Naive B cell (primary cell): Measurements from ENCODE around the gene MRPS5. TPM values are rescaled to one million over a fixed set of nuclear protein-coding genes. Genes with fewer than 3 reads are reported as not detected.

Source experiments
- ATAC-seq, 2 donors: fragments of 150-1000 bp; cut with Tn5 transposase; 2 replicates each; pipeline ENCODE4 v1.10.0; 2021; ENCODE audit warnings: low read depth in 2 of 2, mild to moderate bottlenecking in 2 of 2, moderate library complexity in 2 of 2
- DNase-seq: peaks from one replicate; pipeline ENCODE4 v3.0.0; 2022
- H3K27ac Mint-ChIP-seq, 6 donors: one replicate each; pipeline ENCODE4 v1.8.0; 2020 to 2022; ENCODE audit warnings: mild to moderate bottlenecking in 6 of 6, mixed read lengths in 6 of 6, moderate library complexity in 5 of 6, inconsistent platforms in 2 of 6
- H3K27me3 Mint-ChIP-seq, 3 donors: one replicate each; pipeline ENCODE4 v1.8.0; 2021 to 2022; ENCODE audit warnings: mixed read lengths in 3 of 3, mild to moderate bottlenecking in 1 of 3
- H3K36me3 Mint-ChIP-seq, 2 donors: one replicate each; pipeline ENCODE4 v1.8.0; 2020 to 2022; ENCODE audit warnings: mixed read lengths in 2 of 2, inconsistent platforms in 1 of 2, mild to moderate bottlenecking in 1 of 2
- H3K4me1 Mint-ChIP-seq, 3 donors: one replicate each; pipeline ENCODE4 v1.8.0; 2020 to 2022; ENCODE audit warnings: mixed read lengths in 3 of 3, inconsistent platforms in 1 of 3, mild to moderate bottlenecking in 1 of 3, moderate library complexity in 1 of 3
- H3K4me3 Mint-ChIP-seq, 8 donors: one replicate each; pipeline ENCODE4 v1.8.0; 2020 to 2022; ENCODE audit warnings: mild to moderate bottlenecking in 8 of 8, mixed read lengths in 8 of 8, moderate library complexity in 8 of 8, inconsistent platforms in 2 of 8
- H3K9me3 Mint-ChIP-seq, 7 donors: one replicate each; pipeline ENCODE4 v1.8.0; 2020 to 2022; ENCODE audit warnings: mixed read lengths in 7 of 7, mild to moderate bottlenecking in 5 of 7, inconsistent platforms in 2 of 7, moderate library complexity in 1 of 7
- polyA plus RNA-seq, 6 donors: library from polyadenylated mRNA; unstranded; fragments of 300-500 nt; fragmentation: Illumina TruSeq; gene quantifications; one replicate each; pipeline ENCODE4 v1.2.3, GENCODE V29; 2021; ENCODE audit warnings: low read depth in 6 of 6

Gene MRPS5
- polyA plus RNA-seq = 10 to 100 TPM; 28.5 to 48.2 (median 35.3) TPM

GRCh38 chr2:95121407-95122196 lies at the start of gene MRPS5:
MRPS5 (minus strand) TSS chr2:95121808; CDS start chr2:95121791, 17 bp downstream.
- Mint-ChIP-seq H3K27ac (peak within 1 kb of the TSS; percentile 72 to 96 (median 90)), H3K9me3 (no peaks in the 10 kb centered on the region), H3K4me3 (peak within 1 kb of the TSS; percentile 92 to 98 (median 94)), H3K4me1 (peaks cover 36 to 42% (median 40%) of the 10 kb centered on the region in 3 donors), H3K27me3 (peaks cover 0 to 3% (median 0%) of the 10 kb centered on the region in 3 donors), H3K36me3 (peaks cover 0 to 4% of the 10 kb centered on the region in 2 donors)
- DNase-seq (peak; percentile 85), ATAC-seq (peak; percentile 89 to 92)

GRCh38 chr2:95166065-95166763 lies 44.6 kb upstream of the MRPS5 start:
- no peak for DNase-seq
- H3K27me3 Mint-ChIP-seq = no peaks in the 10 kb centered on the region
- ATAC-seq = peak in 1 of 2 donors; percentile 1
- peaks cover 19 to 37% (median 25%) of the 10 kb centered on the region in 3 donors for H3K4me1 Mint-ChIP-seq
- no peaks in the 10 kb centered on the region for H3K9me3 Mint-ChIP-seq
- peak overlapping the region; percentile 99 to 100 (median 100) for H3K4me3 Mint-ChIP-seq
- H3K27ac Mint-ChIP-seq = peak overlapping the region; percentile 97 to 99 (median 98)
- no peaks in the 10 kb centered on the region for H3K36me3 Mint-ChIP-seq

GRCh38 chr2:95165371-95166064 lies 43.9 kb upstream of the MRPS5 start, which contains the start of gene ZNF2:
ZNF2 (plus strand) TSS chr2:95165809; CDS start chr2:95176227, 10,418 bp downstream.
- H3K27me3 Mint-ChIP-seq = no peaks in the 10 kb centered on the region
- peak; percentile 94 to 95 for ATAC-seq
- H3K4me1 Mint-ChIP-seq = peaks cover 19 to 37% (median 25%) of the 10 kb centered on the region in 3 donors
- no peaks in the 10 kb centered on the region for H3K36me3 Mint-ChIP-seq
- peak within 1 kb of the TSS; percentile 99 to 100 (median 100) for H3K4me3 Mint-ChIP-seq
- peak; percentile 95 for DNase-seq
- no peaks in the 10 kb centered on the region for H3K9me3 Mint-ChIP-seq
- H3K27ac Mint-ChIP-seq = peak within 1 kb of the TSS; percentile 97 to 99 (median 98)

GRCh38 chr2:95165030-95165370 lies 43.4 kb upstream of the MRPS5 start:
- DNase-seq = no peak
- Mint-ChIP-seq H3K27me3 (no peaks in the 10 kb centered on the region), H3K27ac (peak overlapping the region; percentile 97 to 99 (median 98)), H3K4me3 (peak overlapping the region; percentile 99 to 100 (median 100)), H3K4me1 (peaks cover 19 to 42% (median 28%) of the 10 kb centered on the region in 3 donors), H3K9me3 (no peaks in the 10 kb centered on the region), H3K36me3 (no peaks in the 10 kb centered on the region)
- peak; percentile 9 to 13 for ATAC-seq

GRCh38 chr2:95159690-95160449 lies 38.3 kb upstream of the MRPS5 start, which contains the start of gene ZNF514:
ZNF514 (minus strand) TSS chr2:95159848; CDS start chr2:95153253, 6,595 bp downstream.
- H3K36me3 Mint-ChIP-seq = peaks cover 5 to 19% of the 10 kb centered on the region in 2 donors

GRCh38 chr2:95158891-95159619 lies 37.4 kb upstream of the MRPS5 start:
- H3K27me3 Mint-ChIP-seq = no peaks in the 10 kb centered on the region
- H3K27ac Mint-ChIP-seq = peak overlapping the region in 1 of 6 donors; percentile 57
- ATAC-seq = peak; percentile 55 to 68

More at GRCh38 chr2:95159690-95160449, 38.3 kb upstream of the MRPS5 start, which contains the start of gene ZNF514:
- Mint-ChIP-seq H3K4me1 (peaks cover 12 to 27% (median 20%) of the 10 kb centered on the region in 3 donors), H3K4me3 (peak within 1 kb of the TSS; percentile 80 to 94 (median 92)), H3K9me3 (peaks cover 0 to 6% (median 0%) of the 10 kb centered on the region in 7 donors), H3K27me3 (no peaks in the 10 kb centered on the region), H3K27ac (peak within 1 kb of the TSS; percentile 47 to 95 (median 85))
- peak; percentile 80 for DNase-seq
- peak; percentile 90 to 91 for ATAC-seq

GRCh38 chr2:95158441-95158840 lies 36.8 kb upstream of the MRPS5 start:
- peaks cover 0 to 14% (median 8%) of the 10 kb centered on the region in 7 donors for H3K9me3 Mint-ChIP-seq
- H3K4me1 Mint-ChIP-seq = peaks cover 7 to 18% (median 14%) of the 10 kb centered on the region in 3 donors
- ATAC-seq = no peak
- DNase-seq = no peak
- H3K27ac Mint-ChIP-seq = peak overlapping the region in 2 of 6 donors; percentile 24 to 72
- peaks cover 16 to 30% of the 10 kb centered on the region in 2 donors for H3K36me3 Mint-ChIP-seq
- no peaks in the 10 kb centered on the region for H3K27me3 Mint-ChIP-seq
- H3K4me3 Mint-ChIP-seq = peak overlapping the region; percentile 61 to 92 (median 84)

More at GRCh38 chr2:95158891-95159619, 37.4 kb upstream of the MRPS5 start:
- peaks cover 0 to 14% (median 3%) of the 10 kb centered on the region in 7 donors for H3K9me3 Mint-ChIP-seq
- peak; percentile 7 for DNase-seq
- peaks cover 7 to 21% (median 14%) of the 10 kb centered on the region in 3 donors for H3K4me1 Mint-ChIP-seq
- peak overlapping the region; percentile 80 to 92 (median 87) for H3K4me3 Mint-ChIP-seq
- peaks cover 13 to 27% of the 10 kb centered on the region in 2 donors for H3K36me3 Mint-ChIP-seq

- Mint-ChIP-seq H3K27ac (no peak overlapping the region), H3K4me1 (peaks cover 0 to 11% (median 0%) of the 10 kb centered on the region in 3 donors), H3K36me3 (peaks cover 68 to 80% of the 10 kb centered on the region in 2 donors), H3K4me3 (no peak overlapping the region), H3K9me3 (peaks cover 29 to 88% (median 82%) of the 10 kb centered on the region in 7 donors), H3K27me3 (no peaks in the 10 kb centered on the region)
- DNase-seq = no peak
- ATAC-seq = no peak
Observed at GRCh38 chr2:95149397-95149984, 27.9 kb upstream of the MRPS5 start.

GRCh38 chr2:95143838-95144237 lies 22.2 kb upstream of the MRPS5 start:
- H3K36me3 Mint-ChIP-seq = peaks cover 32 to 51% of the 10 kb centered on the region in 2 donors
- no peaks in the 10 kb centered on the region for H3K27me3 Mint-ChIP-seq
- H3K9me3 Mint-ChIP-seq = peaks cover 20 to 97% (median 73%) of the 10 kb centered on the region in 7 donors
- DNase-seq = no peak
- H3K4me1 Mint-ChIP-seq = peaks cover 0 to 8% (median 0%) of the 10 kb centered on the region in 3 donors
- no peak for ATAC-seq
- H3K4me3 Mint-ChIP-seq = no peak overlapping the region
- no peak overlapping the region for H3K27ac Mint-ChIP-seq

GRCh38 chr2:95138702-95139101 lies 17.1 kb upstream of the MRPS5 start:
- H3K27me3 Mint-ChIP-seq = no peaks in the 10 kb centered on the region
- H3K9me3 Mint-ChIP-seq = peaks cover 13 to 71% (median 37%) of the 10 kb centered on the region in 7 donors
- H3K36me3 Mint-ChIP-seq = peaks cover 18 to 26% of the 10 kb centered on the region in 2 donors
- DNase-seq (no peak), ATAC-seq (no peak)
- no peak overlapping the region for H3K4me3 Mint-ChIP-seq
- no peaks in the 10 kb centered on the region for H3K4me1 Mint-ChIP-seq
- no peak overlapping the region for H3K27ac Mint-ChIP-seq

GRCh38 chr2:95122197-95122551 lies 566 bp upstream of the MRPS5 start:
- ATAC-seq (no peak), DNase-seq (no peak)
- Mint-ChIP-seq H3K27ac (peak overlapping the region in 4 of 6 donors; percentile 81 to 94 (median 90)), H3K36me3 (peaks cover 0 to 2% of the 10 kb centered on the region in 2 donors), H3K9me3 (no peaks in the 10 kb centered on the region), H3K4me1 (peaks cover 35 to 42% (median 40%) of the 10 kb centered on the region in 3 donors), H3K27me3 (peaks cover 0 to 6% (median 0%) of the 10 kb centered on the region in 3 donors), H3K4me3 (peak overlapping the region; percentile 92 to 98 (median 94))
